HepG2 (cell line): ENCODE data around the gene ZNF292. TPM values are rescaled to one million over a fixed set of nuclear protein-coding genes. Genes with fewer than 3 reads are reported as not detected.
A peak's percentile ranks its signal among the peaks of the same experiment; 100 is the strongest.
"Not testable (repeated sequence)": the region's sequence is repeated elsewhere in the genome, so short reads cannot be mapped to it uniquely, and the experiment has no call there.

ENCODE experiments used
- ATAC-seq: fragments of 200-7000 bp; cut with Tn5 transposase; 3 replicates; pipeline ENCODE4 v1.9.1; 2020; ENCODE audit warnings: mild to moderate bottlenecking, moderate library complexity
- BruUV-seq: library from RNA; stranded (reverse); fragments of 400-500 nt; replicated peaks from 2 replicates; lab custom pipeline; 2021; lab: Mats Ljungman, UMichigan
- CTCF ChIA-PET: fragments of 300-600 bp; formaldehyde crosslinking; extraction: SDS; loops from one replicate; lab custom pipeline; 2021; ENCODE audit warnings: low total read pairs, inconsistent platforms, low intra/inter-chr PET ratio; lab: Yijun Ruan, JAX
- POLR2A ChIA-PET: fragments of 350-600 bp; sonication (Branson Sonifier 250); formaldehyde crosslinking; loops from one replicate; lab custom pipeline; 2020; ENCODE audit warnings: antibody characterized with exemption, inconsistent platforms; lab: Yijun Ruan, JAX
- DNase-seq: peaks from one replicate; pipeline ENCODE4 v3.0.0-alpha.2; 2015; ENCODE audit warnings: low spot score
- FAIRE-seq: peaks from 3 replicates; lab custom pipeline; 2011; peaks lifted over from hg19 to GRCh38; lab: Jason Lieb, UNC
- H2AFZ ChIP-seq: one replicate; pipeline ENCODE4 v1.6.1; 2011; ENCODE audit warnings: low read length, inconsistent platforms
- H3K27ac ChIP-seq: fragments of 300-600 bp; 3 replicates; pipeline ENCODE4 v1.8.0; 2011; ENCODE audit warnings: mixed run types, mild to moderate bottlenecking, mixed read lengths, low read length, inconsistent platforms; ENCODE audit not compliant: insufficient read depth; ENCODE audit errors: extremely low read length
- H3K27me3 ChIP-seq, 2 experiments: fragments of 200-600 bp in 1 of 2; 2 replicates in 1 of 2; 3 replicates in 1 of 2; pipeline versions ENCODE4 v1.6.0 to v1.8.0; 2011; ENCODE audit warnings: low read length in 2 of 2, mild to moderate bottlenecking in 2 of 2, moderate library complexity in 2 of 2, inconsistent platforms in 1 of 2; ENCODE audit not compliant: insufficient read depth in 2 of 2, control insufficient read depth in 1 of 2
- H3K36me3 ChIP-seq, 2 experiments: fragments of 200-600 bp in 1 of 2; replicated peaks in 1 of 2; 2 replicates in 1 of 2; 3 replicates in 1 of 2; pipeline versions ENCODE4 v1.5.1 to v1.8.0; 2011; ENCODE audit warnings: low read length in 2 of 2, inconsistent platforms in 1 of 2; ENCODE audit not compliant: insufficient read depth in 2 of 2, control insufficient read depth in 1 of 2
- H3K4me1 ChIP-seq: 2 replicates; pipeline ENCODE4 v1.5.1; 2012; ENCODE audit warnings: low read length, inconsistent platforms; ENCODE audit not compliant: insufficient read depth
- H3K4me2 ChIP-seq: 2 replicates; pipeline ENCODE4 v1.6.0; 2011; ENCODE audit warnings: low read depth, low read length, inconsistent platforms
- H3K4me3 ChIP-seq, 3 experiments: fragments of 200-600 bp in 1 of 3; sonication (generic), shearing (Covaris generic) in 1 of 3; replicated peaks in 1 of 3; 2 replicates each; pipeline ENCODE4 v1.5.1; 2011 to 2016; ENCODE audit warnings: low read length in 3 of 3, inconsistent platforms in 2 of 3, low read depth in 2 of 3, mild to moderate bottlenecking in 2 of 3, control low read depth in 1 of 3, mixed read lengths in 1 of 3; ENCODE audit not compliant: insufficient read depth in 1 of 3
- H3K79me2 ChIP-seq: one replicate; pipeline ENCODE4 v1.6.1; 2011; ENCODE audit warnings: low read length, inconsistent platforms; ENCODE audit not compliant: insufficient read depth
- H3K9ac ChIP-seq: 2 replicates; pipeline ENCODE4 v1.6.0; 2011; ENCODE audit warnings: mild to moderate bottlenecking, low read depth, low read length, inconsistent platforms; ENCODE audit not compliant: insufficient read depth
- H3K9me3 ChIP-seq: 2 replicates; pipeline ENCODE4 v1.5.1; 2012; ENCODE audit warnings: mild to moderate bottlenecking, low read length
- H4K20me1 ChIP-seq: 2 replicates; pipeline ENCODE4 v1.6.0; 2011; ENCODE audit warnings: inconsistent platforms, mild to moderate bottlenecking, low read length, moderate library complexity; ENCODE audit not compliant: insufficient read depth
- CEBPB ChIP-seq: IDR thresholded peaks from 2 replicates; pipeline ENCODE4 v1.6.1; 2011; ENCODE audit warnings: low read depth, low read length, improper control_type of control experiment, borderline replicate concordance
- GLI4 ChIP-seq: sonication (generic); formaldehyde crosslinking; IDR thresholded peaks from 2 replicates; pipeline ENCODE4 v1.5.1; 2020; ENCODE audit warnings: missing genetic modification reagents, mild to moderate bottlenecking, moderate library complexity, borderline replicate concordance
- GPN1 ChIP-seq: sonication (generic); formaldehyde crosslinking; IDR thresholded peaks from 2 replicates; pipeline ENCODE4 v1.5.1; 2020; ENCODE audit warnings: missing genetic modification reagents, borderline replicate concordance
- KDM6A ChIP-seq: IDR thresholded peaks from 2 replicates; pipeline ENCODE4 v1.6.1; 2016; ENCODE audit warnings: low read depth
- PCBP2 ChIP-seq: fragments of 200-400 bp; formaldehyde crosslinking; optimal IDR thresholded peaks from 2 replicates; pipeline ENCODE3; 2018; ENCODE audit warnings: low read length, low read depth; ENCODE audit not compliant: poor library complexity, severe bottlenecking
- RBM39 ChIP-seq: fragments of 200-400 bp; formaldehyde crosslinking; IDR thresholded peaks from one replicate; pipeline ENCODE4 v1.6.1; 2018; ENCODE audit warnings: antibody characterized with exemption, mild to moderate bottlenecking, low read depth, low read length; ENCODE audit not compliant: poor library complexity, severe bottlenecking
- RFX5 ChIP-seq: IDR thresholded peaks from 2 replicates; pipeline ENCODE4 v1.6.1; 2011; ENCODE audit warnings: low read depth, low read length, improper control_type of control experiment
- SP140L ChIP-seq: sonication (generic); formaldehyde crosslinking; IDR thresholded peaks from 2 replicates; pipeline ENCODE4 v1.4.0; 2020; ENCODE audit warnings: missing genetic modification reagents, borderline replicate concordance
- TFAP4 ChIP-seq: sonication (generic); IDR thresholded peaks from 2 replicates; pipeline ENCODE4 v1.6.1; 2016; ENCODE audit warnings: low read depth, borderline replicate concordance
- ZKSCAN5 ChIP-seq: sonication (generic); formaldehyde crosslinking; IDR thresholded peaks from 2 replicates; pipeline ENCODE4 v1.5.1; 2020; ENCODE audit warnings: mild to moderate bottlenecking, missing genetic modification reagents
- ZNF317 ChIP-seq: sonication (generic); formaldehyde crosslinking; IDR thresholded peaks from 2 replicates; pipeline ENCODE4 v1.5.0; 2020; ENCODE audit warnings: mild to moderate bottlenecking, missing genetic modification reagents
- ZNF574 ChIP-seq: sonication (generic); formaldehyde crosslinking; IDR thresholded peaks from 2 replicates; pipeline ENCODE4 v1.4.0; 2020; ENCODE audit warnings: missing genetic modification reagents
- ZNF746 ChIP-seq: sonication (generic); formaldehyde crosslinking; IDR thresholded peaks from 2 replicates; pipeline ENCODE4 v1.8.0; 2022; ENCODE audit warnings: mild to moderate bottlenecking, missing genetic modification reagents
- ZNF839 ChIP-seq: sonication (generic); formaldehyde crosslinking; IDR thresholded peaks from 2 replicates; pipeline ENCODE4 v1.4.0; 2020; ENCODE audit warnings: missing genetic modification reagents, mild to moderate bottlenecking, borderline replicate concordance
- WGBS: methylation state at CpG from one replicate; pipeline ENCODE4 v1.1.6; 2017; ENCODE audit warnings: low lambda C conversion rate; 5-methylcytosine and 5-hydroxymethylcytosine counted together
- in situ Hi-C: cut with HindIII; loops from 2 replicates; pipeline ENCODE4 v1.10.0; 2017; ENCODE audit warnings: low pct_unique_long_range_greater_than_20kb; ENCODE audit not compliant: extremely low pct_ligation_motif_present
- intact Hi-C: fragments of 100-400 bp; cut with micrococcal nuclease; formaldehyde crosslinking; loops from one replicate; pipeline ENCODE4 v1.10.0; 2022; ENCODE audit not compliant: unreplicated experiment
- polyA plus RNA-seq, 8 experiments: library from polyadenylated mRNA; depleted of rRNA in 3 of 8; stranded (reverse) in 7 of 8; unstranded in 1 of 8; fragments of >200 nt; fragmentation: Illumina TruSeq in 4 of 8; extraction: Trizol in 4 of 8; gene quantifications; 2 replicates each; pipeline versions ENCODE4 v1.2.1 to v1.2.3, GENCODE V29; 2011 to 2016; ENCODE audit warnings: low read depth in 4 of 8, missing spikeins in 1 of 8, mixed read lengths in 1 of 8; ENCODE audit not compliant: insufficient read depth in 1 of 8
- total RNA-seq, 5 experiments: library from RNA; depleted of rRNA; stranded (reverse); fragments of >200 nt; fragmentation: Illumina TruSeq; extraction: Trizol; gene quantifications; 2 replicates each; pipeline ENCODE4 v1.2.3, GENCODE V29; 2016; ENCODE audit warnings: low read depth in 1 of 5

Gene ZNF292
- total and polyA plus RNA-seq, 2 of the 13 experiments (the other 11 are each of a cell fraction or from before 2014, with no cell fraction given): 9.9 to 12.8 TPM

GRCh38 chr6:87198022-87198810 lies 42.9 kb downstream of the ZNF292 start:
- CTCF ChIA-PET, H3K4me3 ChIP-seq, H3K4me1 ChIP-seq, H3K4me2 ChIP-seq, H2AFZ ChIP-seq, POLR2A ChIA-PET, in situ Hi-C loops, H3K27ac ChIP-seq, intact Hi-C loops, BruUV-seq, H3K27me3 ChIP-seq, DNase-seq, H3K9ac ChIP-seq, H3K9me3 ChIP-seq, H3K36me3 ChIP-seq, FAIRE-seq, ATAC-seq: not testable (repeated sequence)
- TF ChIP-seq CEBPB: peak; percentile 42; the same call in 1 of the 2 replicates
- Histone ChIP-seq H3K79me2 (peaks cover 94% of the 10 kb centered on the region), H4K20me1 (peaks cover 75% of the 10 kb centered on the region)
- 98% methylated on average over 15 of the region's 15 CpGs for WGBS

- H3K4me1 ChIP-seq: no peaks in the 10 kb centered on the region
- H3K4me2 ChIP-seq: no peak overlapping the region
- WGBS: 100% methylated on average over 1 of the region's 1 CpG
- FAIRE-seq (no peak), ATAC-seq (no peak), DNase-seq (no peak)
- peaks cover 2 to 16% of the 10 kb centered on the region in 2 experiments; a peak in 2 of 5 replicates for H3K36me3 ChIP-seq
- CTCF ChIA-PET: no interaction called here
- H4K20me1 ChIP-seq: peaks cover 81% of the 10 kb centered on the region
- no peak overlapping the region for H3K9ac ChIP-seq
- no TSS peak for BruUV-seq
- H3K79me2 ChIP-seq: peaks cover 93% of the 10 kb centered on the region
- H3K9me3 ChIP-seq: no peaks in the 10 kb centered on the region
- H3K27me3 ChIP-seq: no peaks in the 10 kb centered on the region
- in situ Hi-C loops (no loop called here), intact Hi-C loops (no loop called here)
- POLR2A ChIA-PET: no interaction called here
- H2AFZ ChIP-seq: no peak overlapping the region
- H3K4me3 ChIP-seq: no peak overlapping the region
- no peak overlapping the region for H3K27ac ChIP-seq
- TF ChIP-seq GPN1 (CRISPR knock-in tag) (no peak), ZNF746 (CRISPR knock-in tag) (no peak), ZNF839 (CRISPR knock-in tag) (no peak), ZNF574 (CRISPR knock-in tag) (no peak), RFX5 (no peak), ZNF317 (no peak), TFAP4 (no peak), RBM39 (no peak), KDM6A (CRISPR knock-in tag) (no peak), ZKSCAN5 (CRISPR knock-in tag) (no peak), SP140L (CRISPR knock-in tag) (no peak), GLI4 (CRISPR knock-in tag) (no peak), PCBP2 (no peak)
Observed at GRCh38 chr6:87199787-87200186, 44.4 kb downstream of the ZNF292 start.
